GM12878 (cell line): ENCODE data around the gene AXDND1.

Experiments used
- BRCA1 ChIP-seq: IDR thresholded peaks from 2 replicates; pipeline ENCODE4 v1.6.1; 2011; ENCODE audit warnings: low read depth, low read length, improper control_type of control experiment
- CBX5 ChIP-seq: sonication (generic); IDR thresholded peaks from 2 replicates; pipeline ENCODE4 v1.6.1; 2016; ENCODE audit warnings: low read depth, moderate library complexity, mild to moderate bottlenecking, inconsistent platforms
- CHD1 ChIP-seq: IDR thresholded peaks from 2 replicates; pipeline ENCODE4 v1.6.1; 2012; ENCODE audit warnings: low read depth, low read length, improper control_type of control experiment
- HDAC6 ChIP-seq: fragments of 200-600 bp; sonication (generic); IDR thresholded peaks from one replicate; pipeline ENCODE4 v1.8.0; 2017; ENCODE audit warnings: antibody characterized with exemption; ENCODE audit not compliant: unreplicated experiment
- HDGF ChIP-seq: fragments of 450-650 bp; IDR thresholded peaks from 2 replicates; pipeline ENCODE4 v1.6.1; 2016; ENCODE audit warnings: antibody characterized with exemption
- MXI1 ChIP-seq: fragments of 150-350 bp; IDR thresholded peaks from 2 replicates; pipeline ENCODE4 v1.6.1; 2011; ENCODE audit warnings: low read depth, mild to moderate bottlenecking, inconsistent platforms, low read length, improper control_type of control experiment
- POLR2AphosphoS5 ChIP-seq: IDR thresholded peaks from 2 replicates; pipeline ENCODE4 v1.6.1; 2011; ENCODE audit warnings: mild to moderate bottlenecking, low read length, inconsistent platforms
- RFX5 ChIP-seq: IDR thresholded peaks from 2 replicates; pipeline ENCODE4 v1.6.1; 2011; ENCODE audit warnings: low read depth, low read length, improper control_type of control experiment
- RUNX3 ChIP-seq: IDR thresholded peaks from 2 replicates; pipeline ENCODE4 v1.6.1; 2012; ENCODE audit warnings: low read length, inconsistent platforms
- SIN3A ChIP-seq: IDR thresholded peaks from 2 replicates; pipeline ENCODE4 v1.6.1; 2012; ENCODE audit warnings: low read depth, low read length, improper control_type of control experiment
- SPI1 ChIP-seq: IDR thresholded peaks from 2 replicates; pipeline ENCODE4 v1.6.1; 2011; ENCODE audit warnings: low read depth, mild to moderate bottlenecking, low read length, moderate library complexity, borderline replicate concordance; ENCODE audit not compliant: insufficient read depth
- ZNF384 ChIP-seq: IDR thresholded peaks from 2 replicates; pipeline ENCODE4 v1.6.1; 2012; ENCODE audit warnings: low read depth, mild to moderate bottlenecking, low read length, improper control_type of control experiment, borderline replicate concordance
- TF ChIP-seq, protein P1 (sequence below), 3 experiments: IDR thresholded peaks in 2 of 3; conservative IDR thresholded peaks in 1 of 3; 2 replicates each; pipeline ENCODE4 v1.5.1; 2011; ENCODE audit warnings: low read depth in 3 of 3, low read length in 3 of 3, mild to moderate bottlenecking in 3 of 3, control low read depth in 2 of 3, moderate library complexity in 2 of 3, inconsistent platforms in 1 of 3, mixed read lengths in 1 of 3; ENCODE audit not compliant: control insufficient read depth in 2 of 3, insufficient read depth in 1 of 3; ENCODE audit errors: extremely low read depth in 1 of 3

DNA sequence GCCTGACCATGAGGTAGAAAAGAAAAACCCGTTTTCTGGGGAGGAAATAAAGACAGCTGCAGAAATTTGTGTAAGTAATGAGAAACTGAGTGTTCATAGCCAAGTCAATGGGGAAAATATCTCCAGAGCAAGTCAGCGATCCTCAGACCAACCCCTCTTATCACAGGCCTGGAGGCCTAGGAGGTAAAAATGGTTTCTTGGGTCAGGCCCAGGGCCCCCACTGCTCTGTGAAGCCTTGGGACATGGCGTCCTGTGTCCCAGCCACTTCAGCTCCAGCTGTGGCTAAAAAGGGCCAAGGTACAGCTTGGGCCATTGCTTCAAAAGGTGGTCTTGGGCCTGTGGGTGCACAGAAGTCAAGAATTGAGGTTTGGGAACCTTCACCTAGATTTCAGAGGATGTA, 108.9 kb downstream of the AXDND1 start:
- TF ChIP-seq, protein P1, sequence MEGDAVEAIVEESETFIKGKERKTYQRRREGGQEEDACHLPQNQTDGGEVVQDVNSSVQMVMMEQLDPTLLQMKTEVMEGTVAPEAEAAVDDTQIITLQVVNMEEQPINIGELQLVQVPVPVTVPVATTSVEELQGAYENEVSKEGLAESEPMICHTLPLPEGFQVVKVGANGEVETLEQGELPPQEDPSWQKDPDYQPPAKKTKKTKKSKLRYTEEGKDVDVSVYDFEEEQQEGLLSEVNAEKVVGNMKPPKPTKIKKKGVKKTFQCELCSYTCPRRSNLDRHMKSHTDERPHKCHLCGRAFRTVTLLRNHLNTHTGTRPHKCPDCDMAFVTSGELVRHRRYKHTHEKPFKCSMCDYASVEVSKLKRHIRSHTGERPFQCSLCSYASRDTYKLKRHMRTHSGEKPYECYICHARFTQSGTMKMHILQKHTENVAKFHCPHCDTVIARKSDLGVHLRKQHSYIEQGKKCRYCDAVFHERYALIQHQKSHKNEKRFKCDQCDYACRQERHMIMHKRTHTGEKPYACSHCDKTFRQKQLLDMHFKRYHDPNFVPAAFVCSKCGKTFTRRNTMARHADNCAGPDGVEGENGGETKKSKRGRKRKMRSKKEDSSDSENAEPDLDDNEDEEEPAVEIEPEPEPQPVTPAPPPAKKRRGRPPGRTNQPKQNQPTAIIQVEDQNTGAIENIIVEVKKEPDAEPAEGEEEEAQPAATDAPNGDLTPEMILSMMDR (IDR thresholded peaks at IDR 0.05 in 2 of 3, conservative IDR thresholded peaks at IDR 0.05 in 1 of 3; ENCODE audit: control insufficient read depth in 2 of 3, extremely low read depth in 1 of 3, insufficient read depth in 1 of 3, low read depth in 3 of 3, low read length in 3 of 3) = no peak
- TF ChIP-seq SPI1 (no peak), BRCA1 (no peak), POLR2AphosphoS5 (no peak), ZNF384 (no peak), HDGF (no peak), CBX5 (no peak), RUNX3 (no peak), CHD1 (no peak), RFX5 (no peak), SIN3A (no peak), MXI1 (no peak), HDAC6 (no peak)
